Activated CD4-positive, alpha-beta T cell treated with anti-CD3 and anti-CD28 coated beads for 1 hour (primary cell): ENCODE results near the gene CTDSPL.

Experiments
- DNase-seq: peaks from one replicate; pipeline ENCODE4 v3.0.0-alpha.2; 2020

Gene CTDSPL

DNA sequence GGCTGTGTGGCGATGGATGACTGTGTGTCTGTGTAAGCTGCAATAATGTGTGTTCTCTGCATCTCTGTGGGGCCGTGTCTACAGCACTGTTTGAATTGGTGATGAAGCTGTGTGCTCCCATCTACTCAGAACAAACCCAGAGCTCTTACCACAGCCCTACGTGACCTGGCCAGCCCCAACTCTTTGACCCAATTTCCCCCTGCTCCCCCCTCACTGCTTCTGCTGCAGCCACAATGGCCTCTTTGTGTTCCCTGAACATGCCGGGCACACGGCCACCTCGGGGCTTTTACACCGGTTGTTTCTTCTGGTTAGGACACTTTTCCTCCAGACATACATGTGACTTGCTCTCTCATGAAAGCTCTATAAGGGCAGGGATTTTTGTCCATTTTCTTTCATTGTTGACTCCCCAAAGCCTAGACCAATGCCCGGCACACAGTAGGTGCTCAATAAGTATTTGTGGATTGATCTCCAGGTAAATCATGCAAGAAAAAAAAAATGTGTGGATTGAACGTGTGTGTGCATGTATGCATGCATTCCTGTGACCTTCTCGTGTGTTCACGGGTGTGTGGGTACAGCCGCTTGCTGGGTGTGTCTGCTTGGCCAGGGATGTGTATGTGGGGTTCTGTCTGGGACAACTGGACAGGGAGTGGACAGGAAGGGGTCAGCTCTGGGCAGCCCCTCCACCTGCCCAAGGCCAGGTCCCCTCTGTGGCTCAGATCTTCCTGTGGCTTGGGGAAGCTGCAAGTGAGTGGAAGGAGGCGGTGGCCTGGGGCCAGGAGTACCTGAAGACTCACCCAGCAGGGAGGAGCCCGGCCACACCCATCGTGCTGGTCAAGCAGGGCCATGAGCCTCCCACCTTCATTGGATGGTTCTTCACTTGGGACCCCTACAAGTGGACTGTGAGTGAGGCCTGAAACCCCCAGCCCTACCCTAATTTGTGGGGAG, 143.7 kb downstream of the CTDSPL start:
- DNase-seq: no peak

DNA sequence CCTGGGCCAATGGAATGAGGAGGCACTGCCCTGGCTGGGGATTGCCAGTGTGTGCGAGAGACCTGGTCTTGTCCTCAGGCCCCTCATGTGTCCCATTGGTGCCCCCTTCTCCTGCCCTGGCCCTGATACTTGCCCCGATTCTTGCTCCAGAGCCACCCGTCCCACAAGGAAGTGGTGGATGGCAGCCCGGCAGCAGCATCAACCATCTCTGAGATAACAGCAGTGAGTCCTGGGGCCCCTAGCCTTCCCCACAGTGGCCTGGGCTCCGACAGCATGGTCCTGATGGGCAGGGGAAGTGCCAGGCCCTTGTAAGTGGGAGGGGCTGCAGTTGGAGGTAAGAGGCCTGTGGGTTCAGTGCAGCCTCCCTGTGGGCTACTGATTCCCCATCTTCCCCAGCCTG, 144.4 kb downstream of the CTDSPL start:
- no peak for DNase-seq

DNA sequence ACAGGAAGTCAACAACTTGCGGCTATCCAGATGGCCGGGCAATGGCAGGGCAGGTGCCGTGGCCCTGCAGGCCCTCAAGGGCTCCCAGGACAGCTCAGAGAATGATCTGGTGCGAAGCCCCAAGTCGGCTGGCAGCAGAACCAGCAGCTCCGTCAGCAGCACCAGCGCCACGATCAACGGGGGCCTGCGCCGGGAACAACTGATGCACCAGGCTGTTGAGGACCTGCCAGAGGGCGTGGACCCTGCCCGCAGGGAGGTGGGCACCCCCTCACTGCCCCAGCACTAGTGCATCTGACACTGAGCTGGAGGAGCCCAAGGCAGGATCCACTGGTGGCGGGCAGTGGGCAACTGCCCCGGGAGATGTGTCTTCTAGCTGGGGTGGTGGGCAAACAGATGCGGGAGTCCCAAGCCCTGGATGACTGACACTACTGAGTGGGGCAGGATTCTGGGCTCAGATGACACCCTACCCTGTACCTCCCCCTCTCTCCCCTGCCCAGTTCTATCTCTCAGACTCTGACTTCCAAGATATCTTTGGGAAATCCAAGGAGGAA, 144.8 kb downstream of the CTDSPL start:
- no peak for DNase-seq

DNA sequence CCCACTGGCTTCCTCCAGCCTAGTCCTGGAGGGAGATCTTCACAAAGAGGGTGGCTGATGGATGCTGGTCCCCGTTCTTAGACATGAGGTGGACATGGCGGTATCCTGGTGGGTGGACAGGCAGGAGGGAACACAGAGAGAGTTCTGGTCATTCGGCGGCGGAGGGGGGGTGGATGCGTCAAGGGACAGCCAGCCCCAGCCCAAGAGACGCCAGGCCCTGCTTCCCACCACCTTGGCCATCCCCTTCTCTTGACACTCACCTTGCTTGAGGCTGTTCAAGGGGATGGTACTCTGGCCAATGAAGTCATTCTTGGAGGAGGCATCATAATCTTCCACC, 146.0 kb downstream of the CTDSPL start:
- no peak for DNase-seq

DNA sequence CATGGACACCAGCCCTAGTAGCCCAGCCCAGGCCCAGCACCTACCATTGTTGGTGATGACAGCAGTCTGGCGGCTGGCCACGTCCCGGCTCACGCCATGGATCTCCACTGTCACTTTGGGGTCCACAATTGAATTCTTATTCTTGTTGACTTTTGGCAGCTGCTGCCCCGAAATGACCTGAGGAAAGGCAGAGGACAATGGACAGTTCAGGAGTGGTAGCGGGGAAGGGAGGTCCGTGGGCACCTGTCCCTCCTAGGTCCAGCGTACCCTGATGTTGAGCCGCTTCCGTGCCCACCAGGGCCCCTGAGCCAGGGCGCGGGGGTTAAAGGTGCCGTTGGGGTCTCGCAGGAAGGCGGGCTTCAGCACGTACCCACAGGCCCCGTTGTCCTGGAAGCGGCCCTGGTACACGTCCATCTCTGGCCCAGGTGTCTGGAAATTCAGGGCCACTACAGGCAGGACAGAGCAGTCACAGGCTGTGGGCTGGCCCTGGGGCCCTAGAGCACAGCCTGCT, 146.6 kb downstream of the CTDSPL start:
- no peak for DNase-seq

DNA sequence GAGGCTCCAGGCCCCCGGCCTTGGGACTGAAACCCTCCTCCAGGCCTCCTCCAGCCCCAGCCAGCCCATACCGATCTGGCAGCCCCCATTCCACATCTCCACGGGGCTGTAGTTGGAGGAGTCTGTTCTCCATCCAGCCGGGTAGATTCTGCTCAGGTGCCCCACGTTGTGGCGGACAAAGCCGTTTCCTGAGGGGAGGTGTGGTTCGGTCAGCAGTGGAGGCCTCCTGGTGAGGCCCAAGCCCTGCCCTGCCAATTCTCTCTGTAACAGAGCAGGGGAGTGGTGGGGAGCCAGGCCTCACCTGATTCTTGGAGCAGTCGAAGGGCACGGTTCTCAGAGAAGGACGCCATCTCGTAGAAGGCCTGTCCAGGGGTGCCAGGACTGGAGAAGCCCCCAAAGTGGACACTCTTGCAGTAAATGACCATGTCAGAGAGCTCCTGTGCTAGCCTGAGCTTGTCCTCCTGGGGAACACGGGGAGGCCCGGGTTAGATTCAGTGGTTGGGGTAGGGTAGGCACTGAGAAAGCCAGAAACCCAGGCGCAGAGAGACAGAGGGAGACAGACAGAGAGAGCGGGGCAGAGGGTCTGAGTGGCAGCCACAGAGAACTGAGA, 147.4 kb downstream of the CTDSPL start:
- no peak for DNase-seq

DNA sequence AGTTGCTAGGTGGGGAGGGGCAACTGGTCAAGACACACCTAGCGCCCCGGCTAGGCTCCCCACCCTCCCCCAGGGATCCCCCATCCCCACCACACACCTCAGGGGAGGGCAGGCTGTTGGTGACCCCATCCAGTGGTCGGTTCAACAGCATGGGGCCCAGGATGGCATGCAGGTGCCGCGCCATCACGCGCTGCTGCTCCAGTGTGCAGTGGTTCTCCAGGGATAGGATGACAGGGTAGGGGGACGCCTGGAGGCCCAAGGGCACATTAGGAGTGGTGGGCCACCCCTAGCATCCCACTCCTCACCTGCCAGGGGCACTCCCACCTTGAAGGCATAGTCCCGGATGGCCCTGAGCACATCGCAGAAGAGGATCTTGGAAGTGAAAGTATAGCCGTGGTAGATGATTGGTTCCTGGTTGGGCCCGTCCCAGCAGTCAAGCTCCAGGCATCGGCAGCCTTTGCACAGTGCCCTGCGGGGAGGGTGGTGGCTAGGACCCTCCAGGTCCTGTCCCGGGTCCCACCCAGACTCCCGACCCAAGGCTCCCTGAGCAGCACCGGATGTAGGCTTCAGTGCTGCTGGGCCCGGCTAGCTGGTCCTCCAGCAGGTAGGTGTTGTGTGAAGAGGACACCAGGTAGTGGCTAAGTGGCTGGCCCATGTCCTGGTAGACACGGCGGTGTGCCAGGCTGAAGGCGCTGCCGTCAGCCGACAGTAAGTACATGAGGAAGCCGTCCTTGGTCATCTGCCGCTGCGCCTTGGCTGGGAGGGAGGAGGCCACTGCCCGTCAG, 148.3 kb downstream of the CTDSPL start:
- no peak for DNase-seq

DNA sequence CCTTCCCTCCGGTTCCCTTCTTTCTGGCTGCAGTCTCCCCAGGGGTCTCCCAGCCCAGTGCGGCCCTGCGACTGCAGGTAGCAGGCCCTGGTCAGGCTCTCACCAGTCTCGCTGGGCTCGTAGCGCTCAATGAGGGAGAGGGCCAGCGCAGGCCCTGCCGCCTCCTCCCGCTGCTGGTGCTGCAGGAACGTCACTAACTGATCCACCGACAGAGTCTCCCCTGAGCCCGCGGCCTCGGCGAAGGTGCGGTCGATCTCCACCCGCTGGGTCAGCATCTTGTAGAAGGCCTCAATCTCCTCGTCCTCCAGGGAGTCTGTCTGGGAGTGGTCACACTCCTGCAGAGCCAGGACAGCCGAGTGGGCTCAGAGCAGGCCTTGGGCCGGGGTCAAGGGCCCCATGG, 149.4 kb downstream of the CTDSPL start:
- DNase-seq: no peak

DNA sequence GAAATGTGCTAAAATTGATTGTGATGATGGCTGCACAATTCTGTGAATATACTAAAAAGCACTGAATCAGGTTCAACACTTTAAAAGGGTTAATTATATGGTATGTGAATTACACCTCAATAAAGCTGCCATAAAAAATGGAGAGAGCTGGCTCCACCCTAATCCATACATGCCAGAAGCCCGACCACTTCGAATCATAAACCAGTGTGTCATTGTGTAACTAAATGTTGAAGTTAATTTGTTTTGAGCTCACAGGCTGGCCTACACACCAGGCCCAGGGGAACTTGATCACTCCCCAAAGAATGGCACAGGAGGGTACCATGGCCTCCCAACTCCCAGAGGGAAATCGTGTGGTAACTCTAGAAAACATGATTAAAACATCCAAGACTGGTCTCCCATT, 153.8 kb downstream of the CTDSPL start:
- DNase-seq: no peak

DNA sequence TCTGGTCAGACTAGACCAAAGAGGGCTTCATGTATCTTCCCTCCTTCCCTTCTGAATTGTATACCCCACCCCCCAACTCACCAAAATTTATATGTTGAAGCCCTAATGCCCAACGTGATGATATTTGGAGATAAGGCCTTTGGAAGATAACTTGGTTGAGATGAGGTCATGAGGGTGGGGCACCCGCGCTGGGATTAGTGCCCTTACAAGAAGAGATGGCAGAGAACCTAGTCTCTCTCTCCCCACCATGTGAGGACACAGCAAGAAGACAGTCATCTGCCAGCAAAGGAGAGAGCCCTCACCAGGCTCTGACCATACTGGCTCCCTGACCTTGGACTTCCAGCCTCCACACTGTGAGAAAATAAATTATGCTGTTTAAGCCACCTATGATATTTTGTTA, 154.3 kb downstream of the CTDSPL start:
- no peak for DNase-seq

DNA sequence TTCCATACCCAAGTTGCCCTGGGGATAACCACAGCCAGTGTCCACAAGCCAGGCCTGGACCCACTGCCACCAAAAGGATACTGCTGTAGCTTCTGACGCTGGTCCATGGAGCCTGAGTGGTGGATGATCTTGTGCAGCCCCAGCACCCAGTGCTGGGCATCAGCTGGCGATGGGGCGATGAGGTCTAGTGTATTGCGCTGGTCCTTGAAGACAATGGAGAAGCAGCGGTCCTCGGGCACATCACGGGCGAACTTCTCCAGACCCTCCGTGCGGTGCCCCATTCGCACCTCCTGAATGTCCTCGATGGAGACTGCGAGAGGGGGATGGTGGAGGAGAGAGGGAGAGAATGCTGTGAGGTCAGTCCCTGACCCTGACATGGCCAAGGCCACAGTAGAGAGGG, 154.7 kb downstream of the CTDSPL start:
- no peak for DNase-seq

DNA sequence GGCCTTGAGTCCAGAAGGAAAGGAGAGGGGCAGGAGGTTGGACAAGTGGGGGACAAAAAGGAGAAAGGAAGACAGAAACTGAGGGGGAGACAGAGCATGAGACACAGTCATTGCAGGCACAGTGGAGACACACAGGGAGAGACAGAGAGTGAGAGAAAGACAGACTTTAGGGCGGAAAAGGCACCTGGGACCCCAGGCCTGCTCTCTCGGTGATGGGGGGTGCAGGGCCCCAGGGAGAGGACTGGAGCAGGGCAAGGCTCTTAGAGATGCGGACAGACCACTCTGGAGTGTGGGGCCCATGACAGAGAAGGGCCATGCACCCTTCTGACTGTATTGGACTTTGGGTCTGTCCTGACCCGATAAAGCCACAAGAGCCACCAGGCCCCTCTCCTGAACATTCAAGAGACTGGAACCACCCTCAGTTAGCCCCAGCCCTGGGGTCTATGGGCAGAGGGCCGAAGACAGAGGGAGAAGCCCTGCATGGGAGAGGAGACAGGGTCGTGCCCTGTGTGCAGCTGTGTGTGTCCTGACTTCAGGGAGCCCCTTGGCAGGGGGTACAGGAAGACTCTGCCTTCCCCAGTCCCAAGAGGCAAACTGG, 155.3 kb downstream of the CTDSPL start:
- DNase-seq: no peak

DNA sequence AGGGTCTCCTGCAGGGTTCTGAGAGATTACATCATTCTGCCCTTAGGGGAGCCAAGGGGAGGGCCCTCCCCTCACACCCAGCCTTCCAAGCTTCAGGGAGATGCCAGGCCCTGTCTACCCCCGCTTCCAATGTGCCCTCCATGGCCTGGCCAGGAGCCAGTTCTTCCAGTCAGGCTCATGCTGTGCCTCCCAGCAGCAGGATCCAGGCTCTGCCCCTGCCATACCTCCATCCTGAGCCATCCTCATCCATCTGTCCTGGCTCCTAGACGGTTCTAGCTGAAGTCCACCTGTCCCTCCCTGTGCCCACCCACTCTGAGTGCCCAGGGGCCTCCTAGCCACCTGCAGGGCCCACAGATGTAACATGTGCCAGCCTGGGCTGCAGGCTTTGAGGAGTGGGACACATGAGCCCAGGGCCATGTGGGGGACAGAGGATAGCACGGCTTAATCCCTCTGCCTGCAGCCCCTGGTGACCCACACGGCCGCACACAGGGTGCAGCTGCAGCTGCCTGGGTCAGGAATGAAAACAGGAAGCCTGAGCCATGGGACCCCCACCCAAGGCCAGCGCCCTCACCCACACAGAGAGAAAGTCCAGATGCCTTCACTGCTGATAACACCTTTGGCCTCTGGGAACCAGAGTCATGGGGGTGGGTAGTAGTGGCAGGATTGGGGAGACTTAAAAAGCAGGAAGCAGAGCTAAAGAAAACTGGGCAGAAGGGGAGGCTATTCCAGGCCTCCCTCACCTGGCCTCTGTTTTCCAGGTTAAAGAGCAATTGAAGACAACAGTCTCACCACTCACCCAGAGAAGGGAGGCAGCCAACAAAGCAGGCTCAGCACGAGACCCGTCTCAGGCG, 156.0 kb downstream of the CTDSPL start:
- no peak for DNase-seq

DNA sequence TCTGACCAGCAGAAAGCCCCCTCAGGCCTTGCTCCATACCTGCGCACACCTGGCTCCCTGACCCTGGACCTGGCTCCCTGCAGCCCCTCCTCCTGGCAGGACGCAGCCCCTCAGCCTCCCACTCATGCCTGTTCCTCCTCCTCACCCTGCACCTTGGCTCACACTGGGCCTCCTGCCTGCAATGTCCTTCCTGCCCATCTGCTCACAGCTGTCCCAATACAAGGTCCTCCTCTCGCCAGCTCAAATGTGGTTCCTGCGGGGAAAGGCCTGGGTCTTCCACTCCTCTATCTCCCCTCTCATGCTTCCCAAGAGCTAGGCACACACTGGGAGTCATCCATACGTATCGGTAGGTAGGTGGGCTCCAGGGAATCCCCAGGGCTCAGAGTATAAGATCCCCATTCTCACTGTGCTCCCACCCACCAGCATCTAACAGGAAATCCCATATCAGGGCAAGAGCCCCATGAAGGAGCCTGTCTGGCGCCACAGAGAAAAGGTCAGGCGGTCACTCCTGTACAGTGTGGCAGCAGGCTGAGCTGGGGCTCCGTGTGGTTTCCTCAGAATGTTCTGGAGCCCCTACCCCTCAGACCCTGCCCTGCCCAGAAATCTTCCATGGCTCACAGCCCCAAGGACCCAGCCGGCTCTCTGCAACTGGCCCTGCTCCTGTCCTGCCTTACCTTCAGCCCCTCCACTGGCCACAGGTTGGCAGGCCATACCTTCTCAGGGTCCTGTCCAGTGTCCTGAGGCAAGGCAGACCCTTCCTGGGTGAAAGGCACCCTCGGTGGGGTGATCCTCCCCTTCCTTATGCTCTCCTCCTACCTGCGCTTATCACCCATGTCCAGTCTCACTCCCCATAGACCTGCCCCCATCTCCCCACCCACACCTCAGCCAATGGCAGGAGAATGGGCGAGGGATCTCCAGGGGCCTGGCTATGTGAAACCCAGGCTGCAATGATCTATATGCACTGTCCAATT, 156.9 kb downstream of the CTDSPL start:
- no peak for DNase-seq

DNA sequence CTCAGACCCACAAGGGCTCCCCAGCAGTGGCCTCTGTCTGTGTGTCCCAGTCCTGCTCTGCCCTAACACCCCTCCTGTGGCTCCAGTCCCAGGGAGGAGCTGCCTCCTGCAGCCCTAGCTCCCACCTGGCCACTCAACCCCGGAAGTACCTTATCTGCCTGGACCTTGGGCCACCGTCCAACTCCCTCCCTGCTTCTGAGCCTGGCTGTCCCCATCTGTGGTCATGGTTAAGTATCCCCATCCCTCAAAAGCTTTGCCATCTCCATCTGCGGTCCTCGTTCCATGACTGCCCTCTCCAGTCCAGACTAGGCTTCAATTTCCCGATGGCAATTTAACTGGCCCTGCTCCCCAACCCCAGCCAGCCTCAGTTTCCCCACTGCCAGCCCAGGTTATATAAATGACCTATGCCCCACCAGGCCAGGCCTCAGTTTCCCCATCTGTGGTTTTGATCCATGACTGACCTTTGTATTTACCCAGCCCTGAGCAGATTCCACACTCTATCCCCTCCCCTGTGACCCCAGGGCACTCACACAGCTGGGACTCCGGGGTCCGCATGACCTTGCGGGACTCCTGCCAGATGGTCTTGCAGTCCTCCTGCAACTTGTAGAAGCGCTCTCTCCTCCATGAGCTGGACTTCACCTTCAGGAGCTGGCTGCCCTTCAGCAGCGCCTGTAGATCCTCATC, 158.1 kb downstream of the CTDSPL start:
- no peak for DNase-seq

DNA sequence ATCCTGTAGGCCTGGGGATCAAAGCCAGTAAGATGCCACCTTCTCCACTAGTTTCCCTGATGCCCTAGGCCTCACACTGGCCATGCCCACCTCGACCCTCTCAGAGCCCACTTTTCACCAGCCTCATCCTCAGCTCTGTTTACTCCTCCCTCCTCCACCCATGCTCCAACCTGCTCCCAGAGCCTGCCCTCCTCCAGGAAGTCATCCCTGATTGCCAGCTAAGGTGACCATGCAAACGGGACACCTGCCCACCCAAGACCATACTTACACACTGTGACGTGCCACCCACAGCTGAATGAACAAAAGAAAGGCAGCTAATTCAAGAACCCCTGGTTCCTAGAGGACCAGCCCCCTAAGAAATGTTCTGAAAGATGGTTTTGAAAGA, 158.7 kb downstream of the CTDSPL start:
- no peak for DNase-seq

DNA sequence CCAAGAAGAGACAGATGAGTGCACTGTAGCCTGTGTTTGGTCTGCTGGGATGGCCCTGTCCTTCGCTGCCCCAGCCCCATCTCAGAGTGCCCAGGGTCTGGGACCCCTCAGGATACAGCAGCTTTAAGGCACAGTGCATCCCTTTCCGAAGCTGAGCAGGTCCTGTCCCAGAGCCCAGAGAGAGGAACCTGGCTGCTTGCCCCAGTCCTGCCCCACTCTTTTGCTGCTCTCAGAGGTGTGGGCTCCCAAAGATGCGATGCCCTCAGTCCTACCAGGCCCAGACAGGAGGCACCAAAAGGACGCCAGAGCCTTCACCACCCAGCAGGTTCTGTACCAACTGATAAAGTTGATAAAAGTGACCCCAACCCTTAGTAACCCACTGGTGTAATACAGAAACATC, 159.5 kb downstream of the CTDSPL start:
- no peak for DNase-seq

DNA sequence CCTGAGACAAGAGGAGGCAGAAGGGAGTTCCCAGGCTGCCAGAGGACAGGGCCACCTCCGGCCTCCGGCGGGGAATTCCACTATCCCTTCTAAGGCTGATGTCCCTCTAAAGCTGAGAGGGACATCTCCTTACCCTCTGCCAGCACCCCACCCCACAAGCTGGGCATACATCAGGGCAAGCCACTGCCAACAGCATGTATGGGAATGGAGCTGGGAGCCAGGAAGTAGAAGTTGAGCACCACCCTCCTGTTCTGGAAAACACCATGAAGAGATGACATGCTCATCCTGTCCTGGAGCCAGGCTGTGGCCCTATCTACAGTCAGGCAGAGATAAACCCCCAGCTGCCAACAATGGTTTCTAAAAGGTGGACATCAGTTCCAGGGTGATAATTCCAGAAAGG, 160.6 kb downstream of the CTDSPL start:
- no peak for DNase-seq

DNA sequence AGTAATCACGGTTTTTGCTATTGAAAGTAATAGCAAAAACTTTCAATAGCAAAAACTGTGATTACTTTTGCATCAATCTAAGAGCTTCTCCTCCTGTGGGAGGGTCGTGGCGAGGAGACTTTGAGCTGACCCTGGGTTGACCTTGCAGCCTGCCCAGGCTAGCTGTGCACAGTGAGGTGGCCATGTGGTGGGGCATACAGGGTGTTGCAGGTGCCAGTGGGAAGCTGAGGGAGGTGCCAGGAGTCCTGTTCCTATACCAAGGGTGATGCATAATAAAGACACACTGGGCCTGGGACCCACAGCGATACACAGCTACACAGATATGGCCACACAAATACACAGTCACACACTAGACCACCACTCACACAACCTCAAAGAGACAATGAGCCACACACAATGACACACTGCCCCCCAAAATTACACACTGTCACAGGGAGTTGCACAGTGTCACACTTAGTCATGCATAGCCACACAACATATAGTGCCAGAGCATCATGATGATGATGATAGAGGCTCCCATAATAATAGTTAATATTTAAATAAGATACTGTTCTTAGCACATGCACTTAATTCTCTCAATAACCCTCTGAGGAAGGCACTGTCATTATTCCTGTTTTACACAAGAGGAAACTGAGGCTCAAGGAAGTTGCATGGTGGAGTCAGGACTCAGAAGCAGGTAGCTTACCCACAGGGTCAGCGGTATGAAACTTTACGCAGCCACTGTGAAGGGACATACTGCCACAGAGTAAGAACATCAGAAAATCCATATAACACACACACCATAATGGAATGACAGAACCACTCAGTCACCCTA, 161.4 kb downstream of the CTDSPL start:
- peak; percentile 7 for DNase-seq
